VCaP (cell line): ENCODE results near the gene DNASE1L1.

Experiments used
- H3K27ac ChIP-seq: fragments of 450-650 bp; 2 replicates; pipeline ENCODE4 v1.5.1; 2017
- TF ChIP-seq, protein P1 (sequence below): fragments of 450-650 bp; conservative IDR thresholded peaks from 2 replicates; pipeline ENCODE4 v1.5.1; 2017; ENCODE audit warnings: mild to moderate bottlenecking, moderate library complexity

The DNASE1L1 gene

DNA sequence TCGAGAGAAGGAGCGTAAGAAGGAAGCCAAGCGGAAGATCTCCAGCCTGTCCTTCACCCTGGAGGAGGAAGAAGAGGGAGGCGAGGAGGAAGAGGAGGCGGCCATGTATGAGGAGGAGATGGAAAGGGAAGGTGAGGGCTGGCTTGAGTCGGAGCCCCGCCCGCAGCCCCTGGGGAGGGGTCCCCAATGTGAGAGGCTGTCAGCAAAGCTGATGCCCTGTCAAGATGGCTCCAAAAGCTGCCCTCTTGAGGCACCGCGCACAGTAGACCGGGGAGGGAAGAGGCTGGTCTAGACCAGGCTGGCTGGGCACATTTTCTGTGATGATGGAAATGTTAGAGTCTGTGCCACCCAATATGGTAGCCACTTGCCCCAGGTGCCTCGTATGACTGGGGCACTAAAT lies 37.4 kb upstream of the DNASE1L1 start:
- no peak overlapping the region for H3K27ac ChIP-seq
- TF ChIP-seq, protein P1, sequence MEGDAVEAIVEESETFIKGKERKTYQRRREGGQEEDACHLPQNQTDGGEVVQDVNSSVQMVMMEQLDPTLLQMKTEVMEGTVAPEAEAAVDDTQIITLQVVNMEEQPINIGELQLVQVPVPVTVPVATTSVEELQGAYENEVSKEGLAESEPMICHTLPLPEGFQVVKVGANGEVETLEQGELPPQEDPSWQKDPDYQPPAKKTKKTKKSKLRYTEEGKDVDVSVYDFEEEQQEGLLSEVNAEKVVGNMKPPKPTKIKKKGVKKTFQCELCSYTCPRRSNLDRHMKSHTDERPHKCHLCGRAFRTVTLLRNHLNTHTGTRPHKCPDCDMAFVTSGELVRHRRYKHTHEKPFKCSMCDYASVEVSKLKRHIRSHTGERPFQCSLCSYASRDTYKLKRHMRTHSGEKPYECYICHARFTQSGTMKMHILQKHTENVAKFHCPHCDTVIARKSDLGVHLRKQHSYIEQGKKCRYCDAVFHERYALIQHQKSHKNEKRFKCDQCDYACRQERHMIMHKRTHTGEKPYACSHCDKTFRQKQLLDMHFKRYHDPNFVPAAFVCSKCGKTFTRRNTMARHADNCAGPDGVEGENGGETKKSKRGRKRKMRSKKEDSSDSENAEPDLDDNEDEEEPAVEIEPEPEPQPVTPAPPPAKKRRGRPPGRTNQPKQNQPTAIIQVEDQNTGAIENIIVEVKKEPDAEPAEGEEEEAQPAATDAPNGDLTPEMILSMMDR: no peak

GRCh38 chrX:154445776-154446175 lies 36.7 kb upstream of the DNASE1L1 start:
- H3K27ac ChIP-seq: no peak overlapping the region; the same call in 1 of the 2 replicates
- TF ChIP-seq, protein P1: no peak

GRCh38 chrX:154444755-154445246 lies 35.7 kb upstream of the DNASE1L1 start:
- H3K27ac ChIP-seq: peak overlapping the region; percentile 77
- TF ChIP-seq, protein P1: no peak

DNA sequence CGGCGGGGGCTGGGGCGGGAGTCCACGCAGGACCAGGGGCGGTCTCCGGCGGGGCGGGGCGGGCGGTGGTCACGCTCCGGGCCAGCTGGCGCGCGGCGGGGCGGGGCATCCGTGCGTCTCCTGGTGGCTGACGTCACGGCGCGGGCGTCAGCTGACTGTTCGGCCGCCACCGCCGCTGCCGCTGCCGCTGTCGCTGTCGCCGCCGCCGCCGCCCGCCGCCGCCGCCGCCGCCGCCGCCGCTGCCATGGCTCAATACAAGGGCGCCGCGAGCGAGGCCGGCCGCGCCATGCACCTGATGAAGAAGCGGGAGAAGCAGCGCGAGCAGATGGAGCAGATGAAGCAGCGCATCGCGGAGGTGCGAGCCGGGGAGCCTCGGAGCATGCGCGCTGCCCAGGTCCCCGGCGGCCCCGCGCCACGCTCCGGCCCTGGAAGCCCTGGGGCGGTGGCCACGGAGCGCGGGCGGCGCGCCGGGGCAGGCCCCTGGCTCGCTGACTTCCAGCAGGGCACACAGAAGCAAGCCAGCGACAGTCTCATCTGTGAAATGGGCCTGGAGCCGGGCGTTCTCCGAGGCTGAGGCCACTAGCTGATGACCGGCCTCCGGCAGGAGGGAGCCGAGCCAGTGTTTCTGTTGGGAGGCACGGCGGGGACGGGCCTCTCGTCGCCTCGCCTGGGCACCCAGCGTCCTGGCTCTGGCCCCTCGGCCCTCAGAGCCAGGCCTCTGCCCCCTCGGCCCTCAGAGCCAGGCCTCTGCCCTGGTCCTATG lies 35.1 kb upstream of the DNASE1L1 start, which contains the start of gene FAM50A:
TSS of gene FAM50A (plus strand) at position 150 of the 763 bp plus-strand sequence. CDS start at position 245, 95 bp downstream.
- H3K27ac ChIP-seq: peak within 1 kb of the TSS; percentile 77
- TF ChIP-seq, protein P1: no peak

DNA sequence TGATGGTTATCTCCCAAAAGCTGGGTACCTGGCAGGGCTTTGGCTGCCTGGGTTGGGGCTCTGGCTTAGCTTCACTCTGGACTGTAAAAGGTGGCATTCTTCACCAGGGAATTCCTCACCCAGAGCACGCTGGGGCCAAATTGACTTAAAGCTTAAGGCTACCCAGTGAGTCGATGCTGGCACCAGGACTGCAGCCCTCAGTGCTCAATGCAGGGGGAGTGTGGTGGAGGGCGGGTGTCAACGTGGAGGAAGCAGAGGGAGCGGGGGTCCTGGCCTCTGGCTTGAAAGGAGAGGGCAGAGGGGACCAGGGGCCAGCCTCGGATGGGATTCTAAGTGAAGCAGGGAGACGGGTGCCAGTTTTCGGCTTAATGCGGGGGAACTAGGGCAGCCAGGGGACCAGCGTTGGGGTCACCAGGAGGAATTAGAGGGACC lies 34.4 kb upstream of the DNASE1L1 start:
- peak overlapping the region; percentile 77 for H3K27ac ChIP-seq
- TF ChIP-seq, protein P1: no peak

GRCh38 chrX:154441984-154442707 lies 33.1 kb upstream of the DNASE1L1 start:
- TF ChIP-seq, protein P1: no peak
- no peak overlapping the region for H3K27ac ChIP-seq

DNA sequence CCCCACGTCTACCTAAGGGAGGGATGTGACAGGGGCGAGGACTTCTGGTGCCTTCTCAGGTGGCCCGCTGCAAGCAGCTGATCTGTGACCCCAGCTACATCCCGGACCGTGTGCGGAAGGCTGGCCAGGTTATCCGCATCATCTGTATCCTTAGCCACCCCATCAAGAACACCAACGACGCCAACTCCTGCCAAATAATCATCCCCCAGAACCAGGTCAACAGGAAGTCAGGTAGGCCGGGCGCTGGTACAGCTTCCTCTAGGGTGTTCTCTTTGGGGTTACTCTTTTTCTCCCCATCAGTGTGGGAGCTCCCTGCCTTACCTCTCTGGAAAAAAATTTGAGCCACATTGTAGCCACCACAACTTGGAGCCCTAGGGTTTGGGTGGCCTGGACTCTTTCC lies 32.5 kb upstream of the DNASE1L1 start:
- no peak overlapping the region for H3K27ac ChIP-seq
- TF ChIP-seq, protein P1: no peak
